Body of pancreas (tissue), 4 donors: Measurements from ENCODE around the gene MAGI3. TPM values are rescaled to one million over a fixed set of nuclear protein-coding genes. Genes with fewer than 3 reads are reported as not detected.
"Not testable (repeated sequence)": the region's sequence is repeated elsewhere in the genome, so short reads cannot be mapped to it uniquely, and the experiment has no call there.

Experiments
- ATAC-seq: fragments of 150-250 bp; one replicate; pipeline ENCODE4 v1.9.1; 2016
- DNase-seq, 4 donors: peaks; one replicate each; pipeline ENCODE4 v3.0.0-alpha.2; 2019
- H3K27ac ChIP-seq, 4 donors: fragments of 200-600 bp; sonication (generic); 1 replicate in 3 of 4; 2 replicates in 1 of 4; pipeline versions ENCODE4 v1.5.1 to v1.6.1; 2016 to 2019; ENCODE audit warnings: mild to moderate bottlenecking in 1 of 4, mixed read lengths in 1 of 4, moderate library complexity in 1 of 4
- H3K27me3 ChIP-seq, 2 donors: fragments of 200-600 bp; sonication (generic); one replicate each; pipeline ENCODE4 v1.6.0; 2016; ENCODE audit warnings: mild to moderate bottlenecking in 1 of 2
- H3K36me3 ChIP-seq, 2 donors: fragments of 200-600 bp; sonication (generic); replicated peaks in 1 of 2; 2 replicates each; pipeline ENCODE4 v1.5.1; 2016; ENCODE audit warnings: low read depth in 2 of 2; ENCODE audit not compliant: insufficient read depth in 1 of 2
- H3K4me1 ChIP-seq: fragments of 200-600 bp; sonication (generic); one replicate; pipeline ENCODE4 v1.6.0; 2016
- H3K4me3 ChIP-seq, 2 donors: fragments of 200-600 bp; sonication (generic); 1 replicate in 1 of 2; 2 replicates in 1 of 2; pipeline ENCODE4 v1.5.1; 2016 to 2019
- H3K9me3 ChIP-seq, 3 donors: fragments of 200-600 bp; sonication (generic); 1 replicate in 2 of 3; 2 replicates in 1 of 3; pipeline ENCODE4 v1.5.1; 2016
- CTCF ChIP-seq, 7 experiments: fragments of 450-650 bp in 4 of 7; fragments of 200-600 bp in 3 of 7; sonication (generic) in 3 of 7; IDR thresholded peaks; one replicate each; pipeline ENCODE4 v1.5.1; 2016 to 2019; ENCODE audit warnings: antibody characterized with exemption in 7 of 7
- POLR2A ChIP-seq, 3 donors: fragments of 450-650 bp; IDR thresholded peaks; one replicate each; pipeline ENCODE4 v1.6.1; 2016; ENCODE audit warnings: antibody characterized with exemption in 3 of 3, mild to moderate bottlenecking in 2 of 3
- WGBS, 2 donors: methylation state at CpG; one replicate each; pipeline ENCODE4 v1.1.5; 2017; 5-methylcytosine and 5-hydroxymethylcytosine counted together
- intact Hi-C: fragments of 100-400 bp; cut with DNase I; formaldehyde crosslinking; loops from one replicate; pipeline ENCODE4 v1.15.1; 2023
- total RNA-seq, 2 donors: library from RNA; depleted of rRNA; stranded (reverse); fragments of >200 nt; gene quantifications; one replicate each; pipeline ENCODE4 v1.1.0, GENCODE V29; 2016

MAGI3 gene
- total RNA-seq, 2 donors from 2014 or later: 38.4 to 75.8 TPM

GRCh38 chr1:113415310-113416070 is 25.2 kb downstream of the MAGI3 start:
- ATAC-seq: peak; percentile 59
- Histone ChIP-seq H3K4me1 (peaks cover 22% of the 10 kb centered on the region), H3K36me3 (no peaks in the 10 kb centered on the region), H3K27ac (no peak overlapping the region), H3K9me3 (peaks cover 0 to 8% (median 0%) of the 10 kb centered on the region in 3 donors), H3K27me3 (no peaks in the 10 kb centered on the region), H3K4me3 (no peak overlapping the region)
- intact Hi-C loops: no loop called here
- DNase-seq: no peak
- 63 to 72% methylated on average over 6 of the region's 6 CpGs for WGBS, 2 donors
- TF ChIP-seq POLR2A (IDR thresholded peaks at IDR 0.05) (no peak), CTCF (IDR thresholded peaks at IDR 0.05) (no peak)

- H3K9me3 ChIP-seq, H3K27me3 ChIP-seq, DNase-seq, H3K36me3 ChIP-seq, intact Hi-C loops, H3K4me3 ChIP-seq, H3K27ac ChIP-seq, ATAC-seq: not testable (repeated sequence)
- peaks cover 16% of the 10 kb centered on the region for H3K4me1 ChIP-seq
- TF ChIP-seq CTCF (IDR thresholded peaks at IDR 0.05): peak in 1 of 7 experiments; percentile 14
Observed at GRCh38 chr1:113416071-113416470, 25.8 kb downstream of the MAGI3 start.

GRCh38 chr1:113416496-113416895 is 26.2 kb downstream of the MAGI3 start:
- H3K4me3 ChIP-seq: no peak overlapping the region
- peaks cover 13% of the 10 kb centered on the region for H3K4me1 ChIP-seq
- no peaks in the 10 kb centered on the region for H3K36me3 ChIP-seq
- no peak overlapping the region for H3K27ac ChIP-seq
- ATAC-seq (no peak), DNase-seq (no peak)
- no peaks in the 10 kb centered on the region for H3K27me3 ChIP-seq
- H3K9me3 ChIP-seq: peaks cover 0 to 8% (median 0%) of the 10 kb centered on the region in 3 donors
- WGBS, 2 donors: 77 to 84% methylated on average over 2 of the region's 2 CpGs
- intact Hi-C loops: no loop called here
- TF ChIP-seq CTCF (IDR thresholded peaks at IDR 0.05) (peak in 1 of 7 experiments; percentile 5), POLR2A (IDR thresholded peaks at IDR 0.05) (no peak)

GRCh38 chr1:113422315-113423068 is 32.2 kb downstream of the MAGI3 start:
- no peak overlapping the region for H3K4me3 ChIP-seq
- no peaks in the 10 kb centered on the region for H3K27me3 ChIP-seq
- peaks cover 7% of the 10 kb centered on the region for H3K4me1 ChIP-seq
- no peak for TF ChIP-seq POLR2A (IDR thresholded peaks at IDR 0.05)
- no peak for TF ChIP-seq CTCF (IDR thresholded peaks at IDR 0.05)
- WGBS, 2 donors: 95 to 97% methylated on average over 7 to 26 of the region's 26 CpGs
- DNase-seq (no peak), ATAC-seq (no peak)
- intact Hi-C loops: no loop called here
- H3K9me3 ChIP-seq: peaks cover 0 to 8% (median 0%) of the 10 kb centered on the region in 3 donors
- H3K27ac ChIP-seq: no peak overlapping the region
- H3K36me3 ChIP-seq: no peaks in the 10 kb centered on the region
